ENCODE data around the gene HEY2.

Gene HEY2

GRCh38 chr6:125806813-125807212 is 57.4 kb downstream of the HEY2 start:
- DNase-seq (ENCODE audit: low read depth): no peak
- no peak overlapping the region for H3K4me3 ChIP-seq (replicated peaks; ENCODE audit: low read depth, low read length)
- no peak for TF ChIP-seq CTCF (IDR thresholded peaks at IDR 0.05; ENCODE audit: low read length, missing control alignments)

- DNase-seq (ENCODE audit: low read depth): no peak
- TF ChIP-seq CTCF (IDR thresholded peaks at IDR 0.05; ENCODE audit: low read length, missing control alignments): no peak
Observed at GRCh38 chr6:125807293-125807692, 57.9 kb downstream of the HEY2 start.

GRCh38 chr6:125808060-125808459 is 58.6 kb downstream of the HEY2 start:
- TF ChIP-seq CTCF (IDR thresholded peaks at IDR 0.05; ENCODE audit: low read length, missing control alignments): no peak
- H3K4me3 ChIP-seq (replicated peaks; ENCODE audit: low read depth, low read length): no peak overlapping the region
- no peak for DNase-seq (ENCODE audit: low read depth)

More at GRCh38 chr6:125807293-125807692, 57.9 kb downstream of the HEY2 start:
- no peak overlapping the region for H3K4me3 ChIP-seq (replicated peaks; ENCODE audit: low read depth, low read length)

GRCh38 chr6:125808591-125808990 is 59.2 kb downstream of the HEY2 start:
- no peak for TF ChIP-seq CTCF (IDR thresholded peaks at IDR 0.05; ENCODE audit: low read length, missing control alignments)
- DNase-seq (ENCODE audit: low read depth): no peak
- H3K4me3 ChIP-seq (replicated peaks; ENCODE audit: low read depth, low read length): no peak overlapping the region

GRCh38 chr6:125809570-125810170 is 60.2 kb downstream of the HEY2 start:
- no peak overlapping the region for H3K4me3 ChIP-seq (replicated peaks; ENCODE audit: low read depth, low read length)
- DNase-seq (ENCODE audit: low read depth): no peak
- no peak for TF ChIP-seq CTCF (IDR thresholded peaks at IDR 0.05; ENCODE audit: low read length, missing control alignments)

- H3K4me3 ChIP-seq (replicated peaks; ENCODE audit: low read depth, low read length): no peak overlapping the region
- TF ChIP-seq CTCF (IDR thresholded peaks at IDR 0.05; ENCODE audit: low read length, missing control alignments): no peak
- DNase-seq (ENCODE audit: low read depth): no peak
Observed at GRCh38 chr6:125810445-125810844, 61.0 kb downstream of the HEY2 start.

Measured in fibroblast of pulmonary artery (primary cell).